Measurements from ENCODE around the gene TRIM49B.
"Not testable (repeated sequence)": the region's sequence is repeated elsewhere in the genome, so short reads cannot be mapped to it uniquely, and the experiment has no call there.

The TRIM49B gene, protein sequence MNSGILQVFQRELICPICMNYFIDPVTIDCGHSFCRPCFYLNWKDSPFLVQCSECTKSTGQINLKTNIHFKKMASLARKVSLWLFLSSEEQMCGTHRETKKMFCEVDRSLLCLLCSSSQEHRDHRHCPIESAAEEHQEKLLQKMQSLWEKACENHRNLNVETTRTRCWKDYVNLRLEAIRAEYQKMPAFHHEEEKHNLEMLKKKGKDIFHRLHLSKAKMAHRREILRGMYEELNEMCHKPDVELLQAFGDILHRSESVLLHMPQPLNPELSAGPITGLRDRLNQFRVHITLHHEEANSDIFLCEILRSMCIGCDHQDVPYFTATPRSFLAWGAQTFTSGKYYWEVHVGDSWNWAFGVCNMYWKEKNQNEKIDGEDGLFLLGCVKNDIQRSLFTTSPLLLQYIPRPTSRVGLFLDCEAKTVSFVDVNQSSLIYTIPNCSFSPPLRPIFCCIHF

GRCh38 chr11:49028523-49028922 lies at the start of gene TRIM49B:
Gene TRIM49B, plus strand, starts transcription at chr11:49028823. Its CDS starts 2,777 bp downstream, at chr11:49031600.
- not testable (repeated sequence) for DNase-seq (ENCODE audit: low spot score)

DNA sequence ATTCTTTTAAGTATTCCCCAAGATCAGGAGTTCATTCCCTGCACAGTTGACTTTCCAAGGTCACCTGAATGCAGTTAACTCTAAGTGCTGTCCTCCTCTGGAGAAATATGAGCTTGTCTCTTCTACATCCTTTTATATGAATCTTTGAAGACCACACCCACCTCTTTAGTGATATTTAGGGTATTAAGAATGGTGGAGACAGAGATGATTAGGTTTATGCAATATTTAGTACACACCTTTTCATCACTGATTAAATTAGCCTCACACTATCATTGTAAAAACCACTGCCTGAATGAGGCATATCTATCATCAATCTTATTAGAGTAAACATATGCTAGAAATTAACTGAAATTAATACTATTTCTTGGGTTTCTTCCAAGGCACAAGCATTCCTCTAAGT lies 44.8 kb upstream of the TRIM49B start, which contains the start of gene TRIM51G:
TRIM51G (minus strand) TSS at position 101 of the 400 bp plus-strand sequence. CDS start 2,190 bp downstream, outside the sequence.
- not testable (repeated sequence) for DNase-seq (ENCODE audit: low spot score)

- DNase-seq (ENCODE audit: low spot score): not testable (repeated sequence)
These were observed 19.6 kb downstream of the TRIM49B start for GRCh38 chr11:49048229-49048628.

DNA sequence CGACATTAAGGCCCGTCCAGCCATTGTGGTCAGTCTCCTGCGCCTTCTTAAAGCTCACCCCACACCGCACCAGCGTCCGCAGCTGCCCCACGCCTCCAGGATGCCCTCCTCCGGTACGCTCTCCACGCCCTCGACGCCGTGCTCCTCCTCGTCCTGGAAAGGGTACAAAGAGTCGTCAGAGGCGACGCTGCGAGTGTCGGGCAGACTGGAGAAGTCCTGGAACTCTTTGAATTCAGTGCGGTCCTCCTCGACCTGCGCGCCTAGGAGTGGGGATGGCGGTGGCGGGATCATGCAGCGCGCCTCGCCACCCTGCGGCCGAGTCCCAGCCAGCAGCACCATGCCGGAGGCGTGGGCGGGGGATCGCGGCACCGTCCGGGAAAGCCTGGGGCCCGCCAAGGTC lies 21.2 kb downstream of the TRIM49B start:
- DNase-seq (ENCODE audit: low spot score): not testable (repeated sequence)

DNA sequence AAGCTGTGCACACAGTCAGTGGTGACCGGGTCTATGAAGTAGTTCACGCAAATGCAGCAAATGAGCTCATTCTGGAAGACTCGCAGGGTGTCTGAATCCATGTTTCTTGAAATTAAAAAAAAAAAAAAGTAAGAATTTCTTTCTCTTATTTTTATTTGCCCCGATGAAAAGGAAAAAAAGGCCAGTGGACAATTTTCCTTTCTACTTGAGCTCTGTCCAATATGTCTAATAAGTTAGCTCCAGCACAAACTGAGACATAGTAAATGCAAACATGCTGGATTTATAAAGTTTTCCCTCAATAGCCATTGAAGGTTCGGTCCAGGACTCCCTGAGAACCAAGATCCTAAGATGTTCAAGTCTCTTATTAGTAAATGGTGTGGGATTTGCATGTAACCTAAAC lies 30.4 kb downstream of the TRIM49B start, which contains the start of gene TRIM64C:
TRIM64C (minus strand) TSS at position 101 of the 400 bp plus-strand sequence; CDS start at position 101, 0 bp downstream.
- not testable (repeated sequence) for DNase-seq (ENCODE audit: low spot score)

DNA sequence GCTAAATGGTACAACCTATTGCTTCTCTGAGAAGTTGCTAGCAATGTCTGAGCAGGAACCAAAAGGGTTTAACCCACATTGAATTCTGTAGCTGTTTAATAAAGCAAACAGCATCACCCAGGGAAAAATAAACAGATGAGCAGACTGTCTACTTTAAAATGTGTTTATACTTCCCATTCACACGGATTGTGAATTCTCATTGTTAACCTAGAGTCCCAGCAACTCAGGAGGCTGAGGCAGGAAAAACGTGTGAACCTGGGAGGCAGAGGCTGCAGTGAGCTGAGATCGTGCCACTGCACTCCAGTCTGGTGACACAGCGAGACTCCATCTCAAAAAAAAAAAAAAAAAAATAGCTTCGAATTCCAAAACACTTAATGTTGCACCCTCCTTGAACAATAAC lies 41.3 kb downstream of the TRIM49B start:
- DNase-seq (ENCODE audit: low spot score): not testable (repeated sequence)

Data from kidney capillary endothelial cell (primary cell).